Suppressor macrophage (primary cell): ENCODE results near the gene HSPA1B.
A peak's percentile ranks its signal among the peaks of the same experiment; 100 is the strongest.
"Not testable (repeated sequence)": the region's sequence is repeated elsewhere in the genome, so short reads cannot be mapped to it uniquely, and the experiment has no call there.

Source experiments
- DNase-seq, 4 experiments: peaks; one replicate each; pipeline ENCODE4 v3.0.0-alpha.2; 2020 to 2022

Gene HSPA1B

GRCh38 chr6:31829633-31830283 is 2.2 kb downstream of the HSPA1B start:
- DNase-seq, result peak; percentile 18 to 73 (median 52)

GRCh38 chr6:31830886-31831335 is 3.4 kb downstream of the HSPA1B start:
- DNase-seq, result no peak

GRCh38 chr6:31831350-31832215 is 4.0 kb downstream of the HSPA1B start:
- peak in 3 of 4 experiments; percentile 49 to 53 (median 52) for DNase-seq

- peak; percentile 88 to 95 (median 92) for DNase-seq
Observed at GRCh38 chr6:31834367-31835250, 7.1 kb downstream of the HSPA1B start.

- DNase-seq, result peak in 1 of 4 experiments; percentile 18
Observed at GRCh38 chr6:31836047-31836473, 8.5 kb downstream of the HSPA1B start.

GRCh38 chr6:31836474-31837368 is 9.2 kb downstream of the HSPA1B start:
- peak; percentile 40 to 69 (median 60) for DNase-seq

- peak in 1 of 4 experiments; percentile 19 for DNase-seq
Observed at GRCh38 chr6:31837369-31838113, 10.0 kb downstream of the HSPA1B start.

- DNase-seq, result not testable (repeated sequence)
Observed at GRCh38 chr6:31838114-31838553, 10.6 kb downstream of the HSPA1B start.

GRCh38 chr6:31838968-31839367 is 11.4 kb downstream of the HSPA1B start:
- DNase-seq, result no peak

GRCh38 chr6:31839779-31840126 is 12.2 kb downstream of the HSPA1B start:
- not testable (repeated sequence) for DNase-seq

GRCh38 chr6:31842053-31842452 is 14.5 kb downstream of the HSPA1B start:
- DNase-seq, result no peak

- no peak for DNase-seq
Observed at GRCh38 chr6:31844507-31844906, 17.0 kb downstream of the HSPA1B start.

- no peak for DNase-seq
Observed at GRCh38 chr6:31847276-31847978, 19.9 kb downstream of the HSPA1B start.

- DNase-seq, result no peak
Observed at GRCh38 chr6:31850765-31851484, 23.4 kb downstream of the HSPA1B start.

- DNase-seq, result no peak
Observed at GRCh38 chr6:31851485-31851832, 23.9 kb downstream of the HSPA1B start.

- DNase-seq, result not testable (repeated sequence)
Observed at GRCh38 chr6:31851980-31852718, 24.6 kb downstream of the HSPA1B start.

- DNase-seq, result not testable (repeated sequence)
Observed at GRCh38 chr6:31857774-31858173, 30.2 kb downstream of the HSPA1B start.

GRCh38 chr6:31858707-31859106 is 31.2 kb downstream of the HSPA1B start:
- no peak for DNase-seq

GRCh38 chr6:31859923-31860322 is 32.4 kb downstream of the HSPA1B start:
- no peak for DNase-seq
